ENCODE results near the gene TBL1XR1. TPM values are rescaled to one million over a fixed set of nuclear protein-coding genes. Genes with fewer than 3 reads are reported as not detected.

TBL1XR1 gene
- total RNA-seq, 6 experiments from 2014 or later: 32.6 to 80.6 (median 56.2) TPM

- Histone ChIP-seq H3K27ac (no peak overlapping the region), H3K4me3 (no peak overlapping the region), H3K9me3 (no peaks in the 10 kb centered on the region), H3K36me3 (no peaks in the 10 kb centered on the region), H3K4me1 (peaks cover 0 to 7% (median 2%) of the 10 kb centered on the region in 4 donors), H3K27me3 (no peaks in the 10 kb centered on the region)
- no peak for ATAC-seq
- intact Hi-C loops (cut with DNase I): no loop called here
- TF ChIP-seq POLR2A (IDR thresholded peaks at IDR 0.05) (no peak), CTCF (IDR thresholded peaks at IDR 0.05) (no peak)
- DNase-seq: no peak
- 95% methylated on average over 3 of the region's 3 CpGs for WGBS (ENCODE audit: insufficient coverage, low coverage, low lambda C conversion rate, missing lambda C conversion rate)
These were observed 128.3 kb downstream of the TBL1XR1 start for GRCh38 chr3:177068967-177069366.

GRCh38 chr3:177066068-177066467 is 131.2 kb downstream of the TBL1XR1 start:
- peaks cover 0 to 7% (median 2%) of the 10 kb centered on the region in 4 donors for H3K4me1 ChIP-seq
- DNase-seq: no peak
- H3K36me3 ChIP-seq: no peaks in the 10 kb centered on the region
- no peaks in the 10 kb centered on the region for H3K27me3 ChIP-seq
- WGBS (ENCODE audit: insufficient coverage, low coverage, low lambda C conversion rate, missing lambda C conversion rate): 89% methylated on average over 2 of the region's 2 CpGs
- H3K9me3 ChIP-seq: no peaks in the 10 kb centered on the region
- H3K4me3 ChIP-seq: no peak overlapping the region
- TF ChIP-seq CTCF (IDR thresholded peaks at IDR 0.05): no peak
- TF ChIP-seq POLR2A (IDR thresholded peaks at IDR 0.05): no peak
- intact Hi-C loops (cut with DNase I): no loop called here
- peak in 2 of 4 donors; percentile 30 for ATAC-seq
- H3K27ac ChIP-seq: no peak overlapping the region

- DNase-seq (no peak), ATAC-seq (peak in 3 of 4 donors; percentile 41 to 52 (median 42))
- no peak for TF ChIP-seq POLR2A (IDR thresholded peaks at IDR 0.05)
- no peak for TF ChIP-seq CTCF (IDR thresholded peaks at IDR 0.05)
- intact Hi-C loops (cut with DNase I): no loop called here
- H3K4me1 ChIP-seq: peaks cover 0 to 7% (median 2%) of the 10 kb centered on the region in 4 donors
- no peaks in the 10 kb centered on the region for H3K36me3 ChIP-seq
- no peaks in the 10 kb centered on the region for H3K9me3 ChIP-seq
- H3K4me3 ChIP-seq: no peak overlapping the region
- WGBS (ENCODE audit: insufficient coverage, low coverage, low lambda C conversion rate, missing lambda C conversion rate): 63% methylated on average over 3 of the region's 3 CpGs
- no peaks in the 10 kb centered on the region for H3K27me3 ChIP-seq
- H3K27ac ChIP-seq: no peak overlapping the region
These were observed 131.8 kb downstream of the TBL1XR1 start for GRCh38 chr3:177065285-177066033.

GRCh38 chr3:177062052-177062732 is 135.1 kb downstream of the TBL1XR1 start:
- no peaks in the 10 kb centered on the region for H3K36me3 ChIP-seq
- no peaks in the 10 kb centered on the region for H3K9me3 ChIP-seq
- no peak for DNase-seq
- no peak for ATAC-seq
- WGBS (ENCODE audit: insufficient coverage, low coverage, low lambda C conversion rate, missing lambda C conversion rate): 83% methylated on average over 2 of the region's 2 CpGs
- H3K27ac ChIP-seq: no peak overlapping the region
- peaks cover 0 to 7% (median 2%) of the 10 kb centered on the region in 4 donors for H3K4me1 ChIP-seq
- H3K4me3 ChIP-seq: no peak overlapping the region
- intact Hi-C loops (cut with DNase I): no loop called here
- TF ChIP-seq POLR2A (IDR thresholded peaks at IDR 0.05) (no peak), CTCF (IDR thresholded peaks at IDR 0.05) (no peak)
- H3K27me3 ChIP-seq: no peaks in the 10 kb centered on the region
